ENCODE results near the gene POU3F1. TPM values are rescaled to one million over a fixed set of nuclear protein-coding genes. Genes with fewer than 3 reads are reported as not detected.
"Not testable (repeated sequence)": the region's sequence is repeated elsewhere in the genome, so short reads cannot be mapped to it uniquely, and the experiment has no call there.

POU3F1 gene
- total RNA-seq, 3 donors from 2014 or later, result 0.29 TPM; not detected in 2

DNA sequence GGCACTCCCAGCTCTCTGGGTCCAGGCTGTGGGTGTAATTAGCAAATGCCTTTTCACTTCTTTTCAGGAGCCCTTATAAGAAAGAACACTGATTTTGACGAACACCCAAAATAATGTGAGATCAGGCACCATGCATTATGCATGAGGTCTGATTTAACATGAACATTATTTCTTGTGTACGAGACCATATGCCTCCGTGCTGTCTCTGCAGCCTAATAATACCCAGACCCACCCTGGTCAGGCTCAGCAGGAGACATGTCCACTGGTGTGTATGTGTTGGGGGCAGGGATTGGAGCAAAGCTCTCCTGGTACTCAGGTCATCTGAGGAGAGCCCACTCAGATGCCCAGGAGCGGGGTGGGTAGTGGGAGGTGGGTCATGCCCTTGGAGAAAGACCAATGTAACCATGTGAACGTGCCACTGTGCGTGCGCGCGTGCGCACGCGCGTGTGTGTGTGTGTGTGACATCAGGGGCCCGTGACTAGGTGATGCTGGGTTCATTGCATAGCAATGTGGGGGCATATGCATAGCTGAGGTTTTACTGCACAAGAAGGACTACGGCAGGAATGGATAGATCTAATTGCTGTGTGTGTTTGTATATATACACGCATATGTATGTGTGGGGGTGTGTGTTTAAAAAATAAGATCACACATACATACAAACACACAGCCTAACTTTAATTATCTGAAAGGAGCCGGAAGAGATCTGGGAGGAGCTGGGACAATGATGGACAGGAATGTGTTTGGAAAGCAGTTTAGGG lies 7.1 kb downstream of the POU3F1 start:
- no peak for DNase-seq (ENCODE audit: low spot score in 2 of 2)
- no peak for TF ChIP-seq POLR2AphosphoS5 (IDR thresholded peaks at IDR 0.05)
- TF ChIP-seq, protein P1, sequence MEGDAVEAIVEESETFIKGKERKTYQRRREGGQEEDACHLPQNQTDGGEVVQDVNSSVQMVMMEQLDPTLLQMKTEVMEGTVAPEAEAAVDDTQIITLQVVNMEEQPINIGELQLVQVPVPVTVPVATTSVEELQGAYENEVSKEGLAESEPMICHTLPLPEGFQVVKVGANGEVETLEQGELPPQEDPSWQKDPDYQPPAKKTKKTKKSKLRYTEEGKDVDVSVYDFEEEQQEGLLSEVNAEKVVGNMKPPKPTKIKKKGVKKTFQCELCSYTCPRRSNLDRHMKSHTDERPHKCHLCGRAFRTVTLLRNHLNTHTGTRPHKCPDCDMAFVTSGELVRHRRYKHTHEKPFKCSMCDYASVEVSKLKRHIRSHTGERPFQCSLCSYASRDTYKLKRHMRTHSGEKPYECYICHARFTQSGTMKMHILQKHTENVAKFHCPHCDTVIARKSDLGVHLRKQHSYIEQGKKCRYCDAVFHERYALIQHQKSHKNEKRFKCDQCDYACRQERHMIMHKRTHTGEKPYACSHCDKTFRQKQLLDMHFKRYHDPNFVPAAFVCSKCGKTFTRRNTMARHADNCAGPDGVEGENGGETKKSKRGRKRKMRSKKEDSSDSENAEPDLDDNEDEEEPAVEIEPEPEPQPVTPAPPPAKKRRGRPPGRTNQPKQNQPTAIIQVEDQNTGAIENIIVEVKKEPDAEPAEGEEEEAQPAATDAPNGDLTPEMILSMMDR (IDR thresholded peaks at IDR 0.05), result no peak
- no peak for TF ChIP-seq POLR2A (IDR thresholded peaks at IDR 0.05)
- Histone ChIP-seq H3K4me1 (no peaks in the 10 kb centered on the region), H3K27me3 (peaks cover 12 to 27% of the 10 kb centered on the region in 2 donors), H3K9me3 (no peaks in the 10 kb centered on the region), H3K27ac (no peak overlapping the region), H3K36me3 (no peaks in the 10 kb centered on the region), H3K4me3 (no peak overlapping the region)
- intact Hi-C loops (cut with DNase I; ENCODE audit: low total_unique reads), result no loop called here

DNA sequence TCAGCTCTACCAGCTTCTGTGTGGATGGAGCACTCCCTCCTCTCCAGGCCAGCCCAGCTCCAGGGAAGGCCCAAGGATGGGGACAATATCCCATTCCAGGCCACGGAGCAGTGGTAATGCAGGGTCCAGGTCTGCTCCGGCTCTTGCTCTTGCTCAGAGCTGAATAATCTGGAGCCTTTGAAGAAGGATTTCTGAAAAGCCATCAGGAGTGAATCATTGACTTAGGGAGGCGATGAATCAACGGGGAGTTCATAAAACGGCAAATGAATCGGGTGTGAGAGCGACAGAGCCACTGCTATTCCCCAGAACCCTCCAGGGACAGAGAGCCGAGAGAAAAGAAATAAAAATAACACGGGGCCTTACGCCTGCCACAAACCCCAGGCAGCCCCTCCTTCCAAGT lies 7.7 kb downstream of the POU3F1 start:
- intact Hi-C loops (cut with DNase I; ENCODE audit: low total_unique reads), result no loop called here

GRCh38 chr1:38037221-38037939 lies 9.2 kb downstream of the POU3F1 start:
- Histone ChIP-seq H3K9me3 (no peaks in the 10 kb centered on the region), H3K4me1 (no peaks in the 10 kb centered on the region), H3K27me3 (peaks cover 1 to 6% of the 10 kb centered on the region in 2 donors), H3K4me3 (no peak overlapping the region), H3K27ac (no peak overlapping the region), H3K36me3 (no peaks in the 10 kb centered on the region)
- DNase-seq (ENCODE audit: low spot score in 2 of 2), result no peak
- TF ChIP-seq, protein P1 (IDR thresholded peaks at IDR 0.05), result no peak
- TF ChIP-seq POLR2AphosphoS5 (IDR thresholded peaks at IDR 0.05), result no peak
- intact Hi-C loops (cut with DNase I; ENCODE audit: low total_unique reads), result no loop called here

More for the DNA sequence above, 7.7 kb downstream of the POU3F1 start:
- no peak for DNase-seq (ENCODE audit: low spot score in 2 of 2)
- no peak overlapping the region for H3K27ac ChIP-seq
- TF ChIP-seq, protein P1 (IDR thresholded peaks at IDR 0.05), result no peak
- TF ChIP-seq POLR2AphosphoS5 (IDR thresholded peaks at IDR 0.05) (no peak), POLR2A (IDR thresholded peaks at IDR 0.05) (no peak)
- H3K36me3 ChIP-seq, result no peaks in the 10 kb centered on the region
- peaks cover 10 to 21% of the 10 kb centered on the region in 2 donors for H3K27me3 ChIP-seq
- no peaks in the 10 kb centered on the region for H3K4me1 ChIP-seq
- H3K9me3 ChIP-seq, result no peaks in the 10 kb centered on the region
- no peak overlapping the region for H3K4me3 ChIP-seq

DNA sequence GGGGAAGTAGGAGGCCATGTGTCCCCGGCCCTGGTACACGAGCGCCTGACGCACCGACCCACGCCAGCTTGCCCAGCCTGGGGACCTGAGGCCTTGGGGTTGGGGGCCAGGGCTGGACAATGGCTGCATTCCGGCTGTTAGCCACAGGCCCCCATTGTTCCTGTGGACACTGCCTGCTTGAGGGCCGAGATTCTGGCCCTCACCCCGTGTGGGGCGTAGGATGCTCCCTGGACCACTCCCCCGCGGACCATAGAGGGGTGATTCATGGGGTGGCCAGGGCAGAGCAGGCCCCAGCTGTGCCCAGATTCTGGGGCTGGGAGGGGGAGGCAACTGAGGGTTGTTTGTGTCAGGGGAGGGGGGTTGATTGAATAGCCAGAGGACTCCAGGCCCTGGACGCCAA lies 11.7 kb downstream of the POU3F1 start:
- TF ChIP-seq, protein P1 (IDR thresholded peaks at IDR 0.05), result no peak
- TF ChIP-seq POLR2AphosphoS5 (IDR thresholded peaks at IDR 0.05) (no peak), POLR2A (IDR thresholded peaks at IDR 0.05) (no peak)
- no peak for DNase-seq (ENCODE audit: low spot score in 2 of 2)
- intact Hi-C loops (cut with DNase I; ENCODE audit: low total_unique reads), result no loop called here
- no peak overlapping the region for H3K4me3 ChIP-seq
- H3K9me3 ChIP-seq, result no peaks in the 10 kb centered on the region
- peaks cover 0 to 8% of the 10 kb centered on the region in 2 donors for H3K4me1 ChIP-seq
- H3K36me3 ChIP-seq, result no peaks in the 10 kb centered on the region
- H3K27ac ChIP-seq, result no peak overlapping the region
- no peaks in the 10 kb centered on the region for H3K27me3 ChIP-seq

- H3K27me3 ChIP-seq; H3K27ac ChIP-seq; H3K9me3 ChIP-seq; DNase-seq (ENCODE audit: low spot score in 2 of 2); H3K4me3 ChIP-seq; H3K36me3 ChIP-seq; intact Hi-C loops (cut with DNase I; ENCODE audit: low total_unique reads): not testable (repeated sequence)
- peaks cover 3 to 14% of the 10 kb centered on the region in 2 donors for H3K4me1 ChIP-seq
Measured at GRCh38 chr1:38032992-38033391, 13.6 kb downstream of the POU3F1 start.
